OCI-LY1 (cell line): ENCODE data around the gene HCK.

Source experiments
- H2AFZ ChIP-seq: fragments of 200-600 bp; sonication (generic), shearing (Covaris generic); 2 replicates; pipeline ENCODE4 v1.6.0; 2014; ENCODE audit warnings: antibody characterized with exemption, mild to moderate bottlenecking, low read length
- H3F3A ChIP-seq: fragments of 200-600 bp; sonication (generic), shearing (Covaris generic); 2 replicates; pipeline ENCODE4 v1.6.0; 2014; ENCODE audit warnings: mild to moderate bottlenecking, antibody characterized with exemption, low read length, moderate library complexity; ENCODE audit not compliant: insufficient read depth
- H3K27ac ChIP-seq: fragments of 200-600 bp; sonication (generic); 2 replicates; pipeline ENCODE4 v1.5.1; 2014; ENCODE audit warnings: low read length, mixed run types, mild to moderate bottlenecking, low read depth; ENCODE audit not compliant: poor library complexity, severe bottlenecking
- H3K27me3 ChIP-seq: fragments of 200-600 bp; sonication (generic); 2 replicates; pipeline ENCODE4 v1.6.0; 2014; ENCODE audit warnings: antibody characterized with exemption, mild to moderate bottlenecking, low read length, moderate library complexity; ENCODE audit not compliant: insufficient read depth
- H3K36me3 ChIP-seq: fragments of 200-600 bp; sonication (generic); 2 replicates; pipeline ENCODE4 v1.6.1; 2014; ENCODE audit warnings: mild to moderate bottlenecking, antibody characterized with exemption, low read length, moderate library complexity, mixed read lengths; ENCODE audit not compliant: insufficient read depth
- H3K4me1 ChIP-seq: fragments of 200-600 bp; sonication (generic); 2 replicates; pipeline ENCODE4 v1.5.1; 2014; ENCODE audit warnings: mild to moderate bottlenecking, low read length, moderate library complexity; ENCODE audit not compliant: insufficient read depth, severe bottlenecking
- H3K4me2 ChIP-seq: fragments of 200-600 bp; sonication (generic), shearing (Covaris generic); 2 replicates; pipeline ENCODE4 v1.6.1; 2014; ENCODE audit warnings: low read length
- H3K4me3 ChIP-seq: fragments of 200-600 bp; sonication (generic); 2 replicates; pipeline ENCODE4 v1.5.1; 2014; ENCODE audit warnings: low read length, low read depth, mild to moderate bottlenecking, mixed read lengths; ENCODE audit not compliant: poor library complexity, severe bottlenecking
- H3K79me2 ChIP-seq: fragments of 200-600 bp; shearing (Covaris generic); 2 replicates; pipeline ENCODE4 v1.6.1; 2016; ENCODE audit warnings: mixed run types, low read length, mixed read lengths; ENCODE audit not compliant: insufficient read depth
- H3K9ac ChIP-seq: fragments of 200-600 bp; sonication (generic), shearing (Covaris generic); 2 replicates; pipeline ENCODE4 v1.6.1; 2014; ENCODE audit warnings: mild to moderate bottlenecking, low read length, mixed read lengths
- H3K9me2 ChIP-seq: fragments of 200-600 bp; sonication (generic), shearing (Covaris generic); 2 replicates; pipeline ENCODE4 v1.6.1; 2014; ENCODE audit warnings: low read depth, mild to moderate bottlenecking, low read length, mixed read lengths
- H3K9me3 ChIP-seq: fragments of 200-600 bp; shearing (Covaris generic); 2 replicates; pipeline ENCODE4 v1.6.1; 2014; ENCODE audit warnings: low read length, mixed read lengths
- H4K20me1 ChIP-seq: fragments of 200-600 bp; sonication (generic), shearing (Covaris generic); 2 replicates; pipeline ENCODE4 v1.6.0; 2016; ENCODE audit warnings: mild to moderate bottlenecking, low read length; ENCODE audit not compliant: insufficient read depth
- EZH2 ChIP-seq: fragments of 200-600 bp; sonication (generic), shearing (Covaris generic); IDR thresholded peaks from 2 replicates; pipeline ENCODE4 v1.8.0; 2017; ENCODE audit warnings: borderline replicate concordance, mixed run types, mild to moderate bottlenecking, antibody characterized with exemption, low read length, moderate library complexity, mixed read lengths
- TF ChIP-seq, protein P1 (sequence below): fragments of 200-600 bp; sonication (generic), shearing (Covaris generic); IDR thresholded peaks from 2 replicates; pipeline ENCODE4 v1.5.1; 2017; ENCODE audit warnings: mild to moderate bottlenecking, antibody characterized with exemption, low read length, moderate library complexity, mixed read lengths

The HCK gene

DNA sequence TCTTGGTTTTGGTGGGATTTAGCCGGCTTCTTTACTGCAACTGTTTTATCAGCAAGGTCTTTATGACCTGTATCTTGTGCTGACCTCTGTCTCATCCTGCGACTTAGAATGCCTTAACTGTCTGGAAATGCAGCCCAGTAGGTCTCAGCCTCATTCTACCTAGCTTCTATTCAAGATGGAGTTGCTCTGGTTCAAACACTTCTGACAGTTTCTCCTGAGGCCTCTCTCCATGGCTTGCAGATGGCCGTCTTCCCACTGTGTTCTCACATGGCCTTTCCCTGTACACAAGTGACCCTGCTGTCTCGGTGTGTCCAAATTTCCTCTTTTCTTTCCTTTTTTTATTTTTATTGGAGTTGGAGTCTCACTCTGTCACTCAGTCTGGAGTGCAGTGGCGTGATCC is 46.0 kb upstream of the HCK start:
- no peaks in the 10 kb centered on the region for H3K9me2 ChIP-seq
- TF ChIP-seq, protein P1, sequence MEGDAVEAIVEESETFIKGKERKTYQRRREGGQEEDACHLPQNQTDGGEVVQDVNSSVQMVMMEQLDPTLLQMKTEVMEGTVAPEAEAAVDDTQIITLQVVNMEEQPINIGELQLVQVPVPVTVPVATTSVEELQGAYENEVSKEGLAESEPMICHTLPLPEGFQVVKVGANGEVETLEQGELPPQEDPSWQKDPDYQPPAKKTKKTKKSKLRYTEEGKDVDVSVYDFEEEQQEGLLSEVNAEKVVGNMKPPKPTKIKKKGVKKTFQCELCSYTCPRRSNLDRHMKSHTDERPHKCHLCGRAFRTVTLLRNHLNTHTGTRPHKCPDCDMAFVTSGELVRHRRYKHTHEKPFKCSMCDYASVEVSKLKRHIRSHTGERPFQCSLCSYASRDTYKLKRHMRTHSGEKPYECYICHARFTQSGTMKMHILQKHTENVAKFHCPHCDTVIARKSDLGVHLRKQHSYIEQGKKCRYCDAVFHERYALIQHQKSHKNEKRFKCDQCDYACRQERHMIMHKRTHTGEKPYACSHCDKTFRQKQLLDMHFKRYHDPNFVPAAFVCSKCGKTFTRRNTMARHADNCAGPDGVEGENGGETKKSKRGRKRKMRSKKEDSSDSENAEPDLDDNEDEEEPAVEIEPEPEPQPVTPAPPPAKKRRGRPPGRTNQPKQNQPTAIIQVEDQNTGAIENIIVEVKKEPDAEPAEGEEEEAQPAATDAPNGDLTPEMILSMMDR = no peak
- TF ChIP-seq EZH2 = no peak
- no peak overlapping the region for H2AFZ ChIP-seq
- H3F3A ChIP-seq = no peaks in the 10 kb centered on the region
- H3K79me2 ChIP-seq = no peaks in the 10 kb centered on the region
- H3K4me3 ChIP-seq = no peak overlapping the region
- H3K9me3 ChIP-seq = no peaks in the 10 kb centered on the region
- H4K20me1 ChIP-seq = no peaks in the 10 kb centered on the region
- no peaks in the 10 kb centered on the region for H3K4me1 ChIP-seq
- H3K4me2 ChIP-seq = no peak overlapping the region
- no peaks in the 10 kb centered on the region for H3K36me3 ChIP-seq
- no peak overlapping the region for H3K27ac ChIP-seq
- no peak overlapping the region for H3K9ac ChIP-seq
- no peaks in the 10 kb centered on the region for H3K27me3 ChIP-seq

DNA sequence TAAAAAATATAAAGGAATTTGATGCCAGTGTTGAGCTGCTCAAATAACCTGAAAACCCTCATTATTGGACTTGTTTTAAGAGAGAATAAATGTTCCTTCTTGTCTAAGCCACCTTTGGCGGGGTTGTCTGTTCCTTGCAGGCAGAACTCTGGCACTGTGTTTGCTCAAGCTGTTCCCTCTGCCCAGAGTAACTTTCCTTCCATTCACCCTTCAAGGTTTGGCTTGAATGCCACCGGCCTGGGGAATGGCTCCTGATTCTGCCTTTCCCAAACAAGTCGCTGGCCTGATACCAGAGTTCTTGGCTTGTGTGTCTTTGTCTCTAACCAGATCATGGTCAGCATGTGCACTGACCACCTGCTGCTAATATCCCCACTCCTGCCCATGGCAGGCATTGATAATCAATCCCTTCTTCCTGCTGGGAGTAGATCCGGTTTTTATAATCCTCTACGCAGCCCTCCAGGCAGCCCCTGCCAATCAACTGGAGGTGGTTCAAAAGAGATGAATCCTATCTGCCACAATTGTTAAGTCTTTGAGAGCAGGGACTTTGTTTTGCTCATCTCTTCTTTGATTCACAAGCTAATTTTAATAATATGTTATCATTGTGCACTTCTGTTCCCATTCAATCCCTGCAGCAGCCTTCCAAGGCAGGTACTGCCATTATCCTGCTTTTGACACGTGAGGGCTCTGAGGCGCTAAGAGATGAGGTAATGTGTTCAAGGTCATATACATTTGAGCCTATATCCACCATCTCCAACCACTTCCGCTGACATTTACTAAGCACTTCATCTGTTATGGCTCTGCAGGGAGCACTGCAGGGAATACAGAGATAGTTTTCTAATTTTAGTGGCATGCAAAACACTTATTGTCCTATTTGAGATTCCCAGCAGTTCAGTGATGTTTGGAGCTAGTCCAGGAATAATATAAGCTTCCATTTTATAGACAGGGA is 44.9 kb upstream of the HCK start:
- no peak overlapping the region for H3K27ac ChIP-seq

DNA sequence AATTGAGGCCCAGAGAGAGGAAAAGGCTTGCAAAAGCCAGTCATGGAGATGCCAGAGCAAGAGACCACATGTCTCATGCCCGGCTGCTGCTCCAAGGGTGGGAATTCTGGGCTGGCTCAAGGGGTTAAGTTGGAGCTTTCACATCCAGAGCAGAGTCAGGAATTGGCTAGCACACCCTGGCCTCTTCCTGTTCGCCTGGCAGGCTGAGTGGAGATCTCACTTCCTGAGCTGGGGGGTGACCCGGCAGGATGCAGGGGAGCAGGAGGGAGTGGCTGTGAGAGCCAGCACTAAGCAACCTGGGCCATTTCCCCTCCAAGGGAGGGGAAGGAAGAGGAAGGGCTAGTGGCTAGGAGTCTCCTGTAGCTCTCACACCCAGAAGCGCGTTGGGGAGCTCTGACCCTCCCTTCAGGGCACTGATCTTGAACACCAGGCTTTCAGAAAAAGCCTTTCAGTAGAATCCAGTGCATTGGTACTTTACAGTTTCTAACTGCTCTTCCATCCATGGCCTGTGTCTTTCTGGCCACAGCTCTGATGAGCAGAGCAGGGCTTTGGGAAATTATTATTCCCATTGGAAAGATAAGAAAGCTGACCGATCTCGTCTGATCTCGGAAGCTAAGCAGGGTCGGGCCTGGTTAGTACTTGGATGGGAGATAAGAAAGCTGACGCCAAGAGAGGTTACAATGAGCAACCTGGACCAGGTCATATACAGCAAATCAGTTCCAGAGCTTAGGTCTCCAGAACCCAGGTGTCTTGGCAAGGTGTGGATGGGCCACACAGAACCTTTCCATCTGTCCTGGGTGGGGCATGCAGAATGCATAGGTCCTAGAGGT is 44.0 kb upstream of the HCK start:
- no peaks in the 10 kb centered on the region for H4K20me1 ChIP-seq
- no peaks in the 10 kb centered on the region for H3K36me3 ChIP-seq
- no peaks in the 10 kb centered on the region for H3K9me2 ChIP-seq
- no peaks in the 10 kb centered on the region for H3K27me3 ChIP-seq
- H3K9me3 ChIP-seq = no peaks in the 10 kb centered on the region
- H3K4me3 ChIP-seq = no peak overlapping the region
- no peak overlapping the region for H3K27ac ChIP-seq
- no peak overlapping the region for H3K4me2 ChIP-seq
- TF ChIP-seq EZH2 = no peak
- TF ChIP-seq, protein P1 = no peak
- H3K9ac ChIP-seq = no peak overlapping the region
- H3K79me2 ChIP-seq = no peaks in the 10 kb centered on the region
- H2AFZ ChIP-seq = no peak overlapping the region
- no peaks in the 10 kb centered on the region for H3K4me1 ChIP-seq
- no peaks in the 10 kb centered on the region for H3F3A ChIP-seq

More for the DNA sequence above, 44.9 kb upstream of the HCK start:
- Histone ChIP-seq H3K4me3 (no peak overlapping the region), H3K36me3 (no peaks in the 10 kb centered on the region), H3F3A (no peaks in the 10 kb centered on the region), H4K20me1 (no peaks in the 10 kb centered on the region), H3K4me2 (no peak overlapping the region), H3K27me3 (no peaks in the 10 kb centered on the region), H3K79me2 (no peaks in the 10 kb centered on the region), H3K9me2 (no peaks in the 10 kb centered on the region), H3K9ac (no peak overlapping the region), H2AFZ (no peak overlapping the region), H3K9me3 (no peaks in the 10 kb centered on the region), H3K4me1 (no peaks in the 10 kb centered on the region)
- TF ChIP-seq, protein P1 = no peak
- no peak for TF ChIP-seq EZH2
